ENCODE measurements around the gene UBXN4.
A peak's percentile ranks its signal among the peaks of the same experiment; 100 is the strongest.
"Not testable (repeated sequence)": the region's sequence is repeated elsewhere in the genome, so short reads cannot be mapped to it uniquely, and the experiment has no call there.

The UBXN4 gene, protein sequence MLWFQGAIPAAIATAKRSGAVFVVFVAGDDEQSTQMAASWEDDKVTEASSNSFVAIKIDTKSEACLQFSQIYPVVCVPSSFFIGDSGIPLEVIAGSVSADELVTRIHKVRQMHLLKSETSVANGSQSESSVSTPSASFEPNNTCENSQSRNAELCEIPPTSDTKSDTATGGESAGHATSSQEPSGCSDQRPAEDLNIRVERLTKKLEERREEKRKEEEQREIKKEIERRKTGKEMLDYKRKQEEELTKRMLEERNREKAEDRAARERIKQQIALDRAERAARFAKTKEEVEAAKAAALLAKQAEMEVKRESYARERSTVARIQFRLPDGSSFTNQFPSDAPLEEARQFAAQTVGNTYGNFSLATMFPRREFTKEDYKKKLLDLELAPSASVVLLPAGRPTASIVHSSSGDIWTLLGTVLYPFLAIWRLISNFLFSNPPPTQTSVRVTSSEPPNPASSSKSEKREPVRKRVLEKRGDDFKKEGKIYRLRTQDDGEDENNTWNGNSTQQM

DNA sequence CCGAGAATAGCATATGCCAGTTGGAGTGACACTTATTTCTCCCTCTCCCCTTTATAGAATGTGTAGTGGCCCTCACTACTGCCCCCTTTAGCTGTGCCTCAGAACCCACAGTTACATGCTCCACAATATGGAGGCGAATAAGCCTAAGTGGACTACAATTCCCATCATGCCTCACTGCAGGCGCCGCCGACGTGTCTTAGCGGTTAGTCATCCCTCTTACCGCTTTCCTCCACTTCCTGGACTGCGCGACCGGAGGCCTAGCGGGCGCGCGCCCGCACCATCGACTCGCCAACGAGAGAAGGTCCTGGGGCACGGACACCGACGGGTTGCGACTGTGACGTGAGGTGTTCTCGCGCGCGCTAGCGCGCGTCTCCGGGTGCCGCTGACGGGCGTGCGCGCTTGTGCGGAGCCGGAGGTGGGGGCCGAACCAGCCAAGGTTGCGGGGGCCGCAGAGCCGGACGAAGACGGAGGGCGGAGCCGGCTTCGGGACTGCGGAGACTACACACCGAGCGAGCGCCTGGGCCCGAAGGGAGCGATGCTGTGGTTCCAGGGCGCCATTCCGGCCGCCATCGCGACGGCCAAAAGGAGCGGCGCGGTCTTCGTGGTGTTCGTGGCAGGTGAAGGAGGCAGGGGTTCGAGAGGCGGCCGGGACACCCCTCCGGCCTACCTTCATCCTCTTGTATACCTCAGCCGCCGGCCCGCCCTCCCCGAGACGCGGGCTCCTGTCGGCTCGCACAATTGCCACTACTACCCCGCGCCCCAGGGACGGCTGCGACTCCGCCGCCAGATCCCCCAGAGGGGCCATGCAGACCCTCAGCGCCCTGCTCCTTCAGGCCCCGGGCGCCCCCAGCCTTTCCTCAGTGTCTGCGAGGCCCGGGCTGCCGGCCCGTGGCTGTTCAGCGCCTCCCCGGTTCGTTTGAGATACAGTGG, at the start of gene UBXN4:
UBXN4 (plus strand) TSS at position 461 of the 930 bp plus-strand sequence; CDS start at position 536, 75 bp downstream.
- DNase-seq (ENCODE audit: low read depth in 2 of 2): peak; percentile 89 to 93

DNA sequence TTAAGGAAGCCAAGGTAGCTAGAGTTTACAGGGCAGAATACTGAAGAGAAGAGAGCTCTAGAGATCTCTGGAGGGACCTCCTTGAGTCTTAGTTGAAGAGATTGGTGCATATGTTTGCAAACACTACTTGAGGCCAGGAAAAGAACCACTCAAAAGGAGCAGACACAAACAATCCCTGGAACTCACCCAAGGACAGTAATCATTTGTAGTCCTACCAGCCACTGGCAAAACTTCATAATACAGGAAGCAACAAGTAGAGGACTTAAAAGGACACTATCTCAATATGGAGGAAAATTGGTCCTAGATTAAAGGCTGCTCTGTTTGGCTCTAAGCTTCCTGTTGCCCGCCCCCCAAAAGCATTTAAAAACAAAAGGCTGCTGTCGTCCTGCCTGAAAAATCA, 46.9 kb upstream of the UBXN4 start:
- no peak for DNase-seq (ENCODE audit: low read depth in 2 of 2)

DNA sequence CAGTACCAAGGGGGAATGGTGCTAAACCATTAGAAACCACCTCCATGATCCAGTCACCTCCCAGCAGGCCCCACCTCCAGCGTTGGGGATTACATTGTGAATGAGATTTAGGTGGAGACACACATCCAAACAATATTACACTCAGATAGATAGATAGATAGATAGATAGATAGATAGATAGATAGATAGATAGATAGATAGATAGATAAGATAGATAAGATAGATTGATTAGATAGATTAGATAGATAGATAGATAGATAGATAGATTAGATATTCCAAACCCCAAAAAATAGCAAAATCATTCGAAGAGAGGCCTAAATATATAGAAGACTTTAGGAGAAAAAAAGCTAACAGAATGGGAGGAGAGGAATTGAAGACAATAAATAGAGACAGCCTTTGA, 42.8 kb upstream of the UBXN4 start:
- DNase-seq (ENCODE audit: low read depth in 2 of 2): no peak

DNA sequence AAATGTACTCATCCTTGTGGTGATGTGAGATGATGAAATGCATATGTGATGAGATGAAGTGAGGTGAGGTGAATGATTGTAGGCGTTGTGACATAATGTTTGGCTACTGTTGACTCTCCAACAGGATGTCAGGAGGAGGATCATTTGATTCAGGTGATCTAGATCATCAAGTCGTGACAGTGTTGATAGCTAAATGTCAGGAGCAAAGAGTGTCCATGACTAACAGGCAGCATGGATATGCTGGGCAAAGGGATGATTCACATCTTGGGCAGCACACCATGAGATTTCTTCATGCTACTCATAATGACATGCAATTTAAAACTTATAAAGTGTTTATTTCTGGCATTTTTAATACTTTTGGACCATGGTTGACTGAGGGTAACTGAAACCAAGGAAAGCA, 40.2 kb upstream of the UBXN4 start:
- DNase-seq (ENCODE audit: low read depth in 2 of 2): no peak

DNA sequence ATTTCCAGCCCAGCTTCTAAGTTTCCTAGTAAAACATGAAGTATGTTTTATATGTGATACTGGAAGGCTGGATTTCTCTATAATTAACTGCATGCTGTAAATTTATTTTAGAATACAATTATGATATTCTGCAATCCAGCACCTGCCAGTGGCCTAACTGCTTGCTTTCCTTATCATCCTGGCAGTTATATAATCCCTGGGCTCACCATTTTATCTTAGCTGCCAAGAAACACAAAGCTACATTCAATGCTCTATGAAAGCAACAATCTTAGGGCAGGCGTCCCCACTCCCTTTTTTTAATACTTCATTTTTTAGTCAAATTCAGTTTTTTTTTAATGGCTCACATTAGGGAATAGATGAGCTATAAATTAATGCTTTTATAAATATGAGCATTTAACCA, 38.4 kb upstream of the UBXN4 start:
- no peak for DNase-seq (ENCODE audit: low read depth in 2 of 2)

DNA sequence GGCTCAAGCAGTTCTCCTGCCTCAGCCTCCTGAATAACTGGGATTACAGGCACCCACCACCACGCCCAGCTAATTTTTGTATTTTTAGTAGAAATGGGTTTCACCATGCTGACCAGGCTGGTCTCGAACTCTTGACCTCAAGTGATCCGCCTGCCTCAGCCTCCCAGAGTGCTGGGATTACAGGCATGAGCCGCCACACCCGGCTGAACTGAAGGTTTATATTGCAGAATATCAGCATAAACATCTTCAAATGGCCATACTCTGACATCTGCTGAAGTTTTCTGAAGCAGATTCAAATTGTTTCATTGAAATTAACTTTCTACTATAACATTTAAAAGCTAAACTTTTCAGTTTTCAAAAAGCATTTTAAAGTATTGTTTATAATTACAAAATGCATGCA, 37.6 kb upstream of the UBXN4 start:
- DNase-seq (ENCODE audit: low read depth in 2 of 2): not testable (repeated sequence)

DNA sequence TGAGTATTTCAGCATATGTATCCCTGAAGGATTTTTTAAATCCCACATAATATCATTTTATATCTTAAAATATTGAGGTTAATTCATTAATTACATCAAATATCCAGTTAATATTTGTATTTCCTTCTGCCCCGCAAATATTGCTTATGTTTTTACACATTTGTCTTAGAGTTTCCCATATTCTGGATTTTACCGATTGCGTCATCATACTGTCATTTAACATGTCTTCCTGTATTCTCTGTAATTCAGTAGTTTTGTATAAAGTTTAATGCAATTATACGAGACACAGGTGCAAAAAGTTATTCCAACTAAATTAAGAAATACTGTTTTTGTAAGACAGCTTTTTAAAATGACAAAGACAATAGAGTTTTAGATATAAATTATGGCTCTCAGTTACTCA, 33.5 kb upstream of the UBXN4 start:
- DNase-seq (ENCODE audit: low read depth in 2 of 2): no peak

DNA sequence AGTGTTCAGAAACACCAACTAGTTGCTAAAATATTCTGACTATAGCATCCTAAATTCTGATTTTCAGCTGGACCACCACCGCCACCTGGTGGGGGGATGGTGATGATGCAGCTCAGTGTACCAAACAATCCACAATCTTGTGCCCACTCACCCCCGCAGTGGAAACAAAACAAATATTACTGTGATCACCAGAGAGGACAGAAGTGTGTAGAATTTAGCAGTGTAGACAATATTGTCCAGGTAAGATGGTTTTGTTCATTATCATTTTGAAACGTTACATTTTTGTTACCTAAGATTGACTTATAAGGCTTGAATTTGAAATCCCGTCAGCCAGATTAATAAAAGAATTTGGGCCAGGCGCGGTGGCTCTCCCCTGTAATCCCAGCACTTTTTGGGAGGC, 31.7 kb upstream of the UBXN4 start:
- DNase-seq (ENCODE audit: low read depth in 2 of 2): peak; percentile 46 to 57

DNA sequence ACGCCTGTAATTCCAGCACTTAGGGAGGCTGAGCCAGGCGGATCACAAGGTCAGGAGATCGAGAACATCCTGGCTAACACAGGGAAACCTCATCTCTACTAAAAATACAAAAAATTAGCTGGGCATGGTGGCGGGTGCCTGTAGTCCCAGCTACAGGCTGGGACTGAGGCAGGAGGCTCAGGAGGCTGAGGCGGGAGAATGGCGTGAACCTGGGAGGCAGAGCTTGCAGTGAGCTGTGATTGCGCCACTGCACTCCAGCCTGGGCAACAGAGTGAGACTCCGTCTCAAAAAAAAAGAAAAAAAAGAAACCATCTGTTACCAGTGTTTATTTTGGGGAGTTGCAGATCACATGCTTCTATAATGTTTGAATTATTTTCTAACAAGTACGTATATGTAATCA, 26.6 kb upstream of the UBXN4 start:
- DNase-seq (ENCODE audit: low read depth in 2 of 2): not testable (repeated sequence)

DNA sequence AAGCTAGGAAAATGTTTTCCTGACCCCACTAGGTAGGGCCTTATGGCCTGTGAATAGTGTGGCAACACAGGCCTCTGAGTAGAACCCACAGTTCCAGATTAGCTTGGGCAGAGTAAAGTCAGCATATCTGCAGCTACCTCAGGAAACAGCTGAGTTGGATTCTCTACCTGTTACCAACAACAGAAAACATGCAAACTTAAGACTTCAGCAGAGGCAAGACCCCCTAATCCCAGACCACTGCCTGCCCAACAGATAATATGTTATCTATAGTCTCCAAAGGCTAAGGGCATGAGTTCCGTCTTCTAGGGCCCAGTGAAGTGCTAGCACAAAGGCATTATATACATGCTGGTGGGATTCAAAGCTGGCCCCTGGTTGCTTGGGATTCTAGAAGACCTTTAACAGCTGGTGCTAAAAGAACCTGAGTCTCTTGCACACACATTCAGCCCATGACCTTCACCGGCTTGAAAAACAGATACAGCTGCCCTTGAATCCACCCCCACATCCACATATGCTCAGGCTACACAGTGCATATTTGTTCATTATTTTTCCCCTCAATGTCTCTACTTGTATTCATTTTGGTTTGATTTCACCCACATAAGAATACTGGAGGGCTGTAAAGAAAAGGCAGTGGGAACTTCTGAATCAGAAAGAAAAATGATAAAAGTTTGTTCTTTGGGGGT, 13.5 kb upstream of the UBXN4 start:
- DNase-seq (ENCODE audit: low read depth in 2 of 2): no peak

DNA sequence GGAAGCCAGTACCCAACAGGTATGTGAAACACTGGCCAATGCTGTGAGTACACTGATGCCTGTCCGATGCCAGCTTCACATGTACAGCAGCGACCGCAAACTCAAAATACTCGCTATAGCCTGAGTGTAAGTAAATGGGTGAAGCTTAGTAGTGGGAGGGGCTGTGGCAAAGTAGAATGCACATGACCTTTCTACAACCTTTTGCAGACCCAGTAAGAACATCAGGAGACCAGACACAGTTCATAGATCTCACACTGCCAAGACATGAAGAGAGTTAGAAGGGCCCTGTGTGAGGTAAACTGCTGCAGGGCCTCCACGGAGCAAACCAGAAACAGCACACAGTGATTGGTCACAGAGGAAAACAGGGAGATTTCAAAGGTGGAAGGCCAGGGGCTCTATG, 9.1 kb upstream of the UBXN4 start:
- DNase-seq (ENCODE audit: low read depth in 2 of 2): no peak

DNA sequence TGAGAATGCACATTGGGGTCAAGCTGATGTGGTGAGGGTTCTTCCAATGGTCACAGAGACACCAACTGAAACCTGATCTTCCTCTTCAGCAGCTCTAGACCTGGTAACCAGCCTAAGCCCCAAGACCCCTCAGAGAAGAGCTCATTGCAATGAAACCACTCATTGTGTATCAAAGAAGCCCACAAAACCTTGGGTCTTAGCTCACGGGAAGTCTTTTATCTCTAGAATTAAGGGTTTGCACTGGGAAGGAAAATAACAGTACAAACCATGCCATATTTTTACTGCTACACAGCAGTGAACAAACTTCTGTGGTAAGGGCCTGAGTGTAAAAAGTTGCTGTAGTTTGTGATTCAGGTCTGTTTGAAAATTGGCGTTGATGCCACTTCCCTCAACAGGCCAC, 8.6 kb upstream of the UBXN4 start:
- no peak for DNase-seq (ENCODE audit: low read depth in 2 of 2)

DNA sequence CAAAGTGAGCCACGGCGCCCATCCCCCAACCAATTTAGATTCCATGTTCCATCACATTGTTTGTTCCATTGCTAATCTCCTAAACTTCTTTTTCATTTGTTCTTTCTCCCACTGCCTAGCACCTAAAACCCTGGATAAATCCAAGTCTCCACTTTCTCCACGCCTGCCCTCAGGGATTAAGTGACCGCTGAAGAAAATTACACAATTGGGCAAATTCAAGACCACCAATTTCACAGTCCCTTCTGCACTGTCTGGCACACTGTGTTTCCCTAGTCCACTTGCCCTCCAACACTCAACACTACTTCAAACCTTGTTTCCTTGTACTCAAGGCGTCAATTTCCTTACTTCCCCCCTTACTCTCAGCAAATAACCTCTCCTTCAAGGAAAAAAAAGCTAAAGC, 5.1 kb upstream of the UBXN4 start:
- no peak for DNase-seq (ENCODE audit: low read depth in 2 of 2)

DNA sequence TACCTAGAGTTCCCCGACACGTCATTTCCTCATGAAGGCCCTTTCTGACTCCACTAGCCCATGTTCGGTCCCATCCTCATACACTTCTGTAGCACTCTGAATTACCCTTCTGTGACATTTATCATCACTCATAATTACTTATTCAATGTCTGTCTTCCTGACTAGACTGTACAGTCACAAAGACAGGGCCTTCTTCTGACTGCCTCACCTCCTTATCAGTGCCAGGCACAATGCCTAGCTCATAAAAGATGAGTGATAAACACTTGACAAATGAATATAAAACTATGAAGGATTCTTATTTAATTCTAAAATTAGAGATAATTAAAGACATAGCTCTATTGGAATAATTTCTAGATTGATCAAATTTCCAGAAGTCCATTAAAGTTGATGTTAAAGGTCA, 1.4 kb upstream of the UBXN4 start:
- no peak for DNase-seq (ENCODE audit: low read depth in 2 of 2)

DNA sequence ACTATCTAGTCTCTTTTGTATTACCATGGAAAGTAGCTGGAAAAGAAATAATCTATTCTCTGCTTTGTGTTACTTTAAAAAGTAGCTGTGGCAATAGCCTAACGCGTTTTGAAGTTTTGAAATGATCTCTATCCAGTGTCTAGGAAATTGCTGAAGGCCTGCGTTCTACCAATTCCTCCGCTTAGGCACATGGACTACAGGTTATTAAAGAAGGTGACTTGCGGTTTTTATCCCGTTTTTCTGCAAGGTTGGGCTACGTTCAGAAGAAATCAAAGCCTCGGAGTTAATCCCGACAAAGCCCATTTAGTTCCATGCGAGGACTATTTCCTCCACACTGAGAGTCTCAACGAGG, 636 bp upstream of the UBXN4 start:
- no peak for DNase-seq (ENCODE audit: low read depth in 2 of 2)

DNA sequence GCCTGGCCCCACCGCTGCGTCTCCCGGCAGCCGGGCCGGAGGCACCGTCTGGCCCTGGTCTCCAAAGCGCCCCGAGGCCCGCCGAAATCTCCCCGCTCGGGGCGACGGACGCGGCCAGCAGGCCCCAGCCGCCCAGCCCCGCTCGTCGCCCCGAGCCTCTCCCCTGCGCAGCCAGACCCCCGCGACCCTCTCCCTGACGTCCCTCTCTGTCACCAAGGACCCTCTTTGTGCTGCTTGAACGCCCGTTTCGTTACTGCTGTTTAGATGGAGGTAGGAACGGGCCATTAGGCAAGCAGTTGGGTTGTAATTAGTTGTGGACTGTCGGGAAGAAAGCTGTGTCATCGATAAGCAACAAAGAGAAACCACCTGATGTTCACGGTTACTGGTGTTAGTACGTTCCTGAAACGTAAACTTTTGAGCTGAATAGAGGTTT, 686 bp downstream of the UBXN4 start:
- peak; percentile 7 to 13 for DNase-seq (ENCODE audit: low read depth in 2 of 2)

DNA sequence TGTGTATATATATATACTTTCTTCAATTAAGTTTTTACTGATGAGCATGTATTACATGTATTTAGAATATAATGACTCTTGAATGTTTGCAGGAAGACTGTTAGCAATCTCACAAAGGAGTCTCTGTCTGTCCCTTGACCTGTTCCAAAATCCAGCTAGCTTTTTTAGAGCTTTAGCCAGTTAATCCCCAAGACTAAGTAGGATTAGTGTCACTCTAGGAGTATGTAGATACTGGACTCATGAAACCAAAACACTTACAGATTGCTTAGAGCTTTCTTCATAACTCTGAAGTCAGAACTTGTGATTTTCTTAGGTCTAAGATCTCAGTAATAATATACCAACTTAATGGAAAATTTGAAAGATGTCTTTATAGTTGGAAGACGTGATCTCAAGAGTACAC, 2.2 kb downstream of the UBXN4 start:
- no peak for DNase-seq (ENCODE audit: low read depth in 2 of 2)

DNA sequence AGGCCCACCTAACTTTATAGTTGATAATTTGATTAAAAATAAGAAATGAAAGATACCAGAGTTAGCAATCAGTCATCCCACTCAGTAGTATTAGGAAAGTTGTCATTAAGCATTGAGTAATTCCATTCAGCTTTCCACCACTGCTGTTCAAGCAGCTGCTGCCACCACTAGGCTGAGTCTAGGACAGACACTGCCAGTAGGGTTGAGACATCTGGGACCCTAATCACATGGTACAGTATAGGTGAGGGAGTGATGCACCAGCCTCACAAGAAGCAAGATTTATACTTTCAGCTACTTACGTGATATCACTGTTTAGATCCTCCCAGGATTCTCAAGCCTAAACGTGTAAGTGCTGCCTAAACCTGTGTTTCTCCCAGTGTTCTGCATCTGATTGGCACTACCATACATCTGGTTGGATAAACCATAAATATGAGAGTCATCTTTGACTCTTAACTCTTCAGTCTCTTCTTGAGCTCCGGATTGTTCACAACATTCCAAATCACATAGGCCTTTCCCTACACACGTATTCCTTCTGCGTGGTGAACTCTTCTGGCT, 3.2 kb downstream of the UBXN4 start:
- DNase-seq (ENCODE audit: low read depth in 2 of 2): peak in 1 of 2 donors; percentile 1

DNA sequence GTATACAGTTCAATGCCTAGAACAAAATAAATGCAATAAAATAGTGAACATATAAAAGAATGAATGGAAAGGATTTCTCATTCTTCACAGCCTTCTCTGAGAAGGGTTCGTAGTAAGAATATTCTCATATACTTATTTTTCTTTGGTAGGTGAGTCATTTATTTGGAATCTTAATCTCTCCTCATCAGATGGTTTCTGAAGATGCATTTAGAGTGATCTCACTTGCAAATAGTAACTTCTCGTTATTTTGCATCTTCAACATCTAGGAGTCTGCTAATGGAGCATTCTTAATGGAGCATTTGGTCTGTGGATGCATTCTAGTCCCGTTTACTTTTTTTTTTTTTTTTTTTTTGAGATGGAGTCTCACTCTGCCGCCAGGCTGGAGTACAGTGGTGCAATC, 3.9 kb downstream of the UBXN4 start:
- no peak for DNase-seq (ENCODE audit: low read depth in 2 of 2)

DNA sequence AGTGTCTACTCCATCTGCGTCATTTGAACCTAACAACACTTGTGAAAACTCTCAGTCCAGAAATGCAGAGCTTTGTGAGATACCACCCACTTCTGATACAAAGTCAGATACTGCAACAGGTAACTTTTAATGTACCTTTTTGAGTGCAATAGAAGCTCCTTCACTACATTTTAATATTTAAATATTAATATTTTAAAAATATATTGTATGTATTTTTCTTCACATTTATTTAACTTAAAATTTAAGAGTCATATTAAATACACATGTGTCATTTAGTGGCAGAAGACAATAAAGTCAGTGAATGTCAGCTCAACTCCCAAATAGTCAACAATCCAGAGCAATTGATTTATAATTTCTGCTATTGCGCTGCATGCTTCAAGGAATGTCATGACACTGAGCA, 13.9 kb downstream of the UBXN4 start:
- no peak for DNase-seq (ENCODE audit: low read depth in 2 of 2)

DNA sequence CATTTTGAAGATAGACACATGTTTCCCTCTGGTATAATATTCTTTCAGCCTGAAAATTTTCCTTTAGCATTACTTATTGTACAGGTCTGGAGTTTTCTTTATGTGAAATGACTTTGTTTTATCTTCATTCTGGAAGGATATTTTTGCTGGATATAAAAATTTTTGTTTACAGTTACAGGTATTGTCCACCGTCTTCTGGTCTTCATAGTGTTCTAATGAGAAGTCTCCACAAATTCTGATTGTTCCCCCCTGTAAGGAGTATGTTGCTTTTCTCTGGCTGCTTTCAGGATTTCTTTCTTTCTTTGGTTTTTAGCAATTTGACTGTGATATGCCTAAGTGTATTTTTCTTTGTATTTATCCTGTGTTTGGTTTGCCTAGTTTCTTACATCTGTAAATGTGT, 15.0 kb downstream of the UBXN4 start:
- no peak for DNase-seq (ENCODE audit: low read depth in 2 of 2)

DNA sequence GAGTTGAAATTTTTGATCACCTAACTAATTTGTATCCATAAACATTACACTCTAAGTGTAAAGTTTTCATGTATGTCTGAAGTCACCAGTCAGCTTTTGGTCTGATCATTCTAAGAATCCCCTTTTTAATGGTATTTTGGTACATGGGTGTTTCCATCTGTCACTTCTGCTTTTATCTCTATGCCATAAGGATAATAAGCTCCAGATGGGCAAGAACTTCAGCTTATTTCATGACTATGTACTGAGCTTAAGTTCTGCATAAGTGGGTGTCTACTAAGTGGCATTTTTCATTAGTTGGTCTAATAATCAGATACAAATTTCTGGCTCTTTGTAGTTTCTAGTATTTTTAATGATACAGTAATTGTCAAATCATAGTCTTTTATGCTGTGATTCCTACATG, 20.4 kb downstream of the UBXN4 start:
- no peak for DNase-seq (ENCODE audit: low read depth in 2 of 2)
